OCI-LY3 (cell line): ENCODE data around the gene CLEC4F.

Experiments
- EZH2phosphoT487 ChIP-seq: fragments of 200-600 bp; shearing (Covaris generic); IDR thresholded peaks from 2 replicates; pipeline ENCODE4 v1.6.1; 2018; ENCODE audit warnings: antibody characterized with exemption, mixed run types, low read depth
- TF ChIP-seq, protein P1 (sequence below): fragments of 200-600, 300-600 bp; sonication (generic); IDR thresholded peaks from 2 replicates; pipeline ENCODE4 v1.5.1; 2014; ENCODE audit warnings: antibody characterized with exemption, low read length, low read depth

DNA sequence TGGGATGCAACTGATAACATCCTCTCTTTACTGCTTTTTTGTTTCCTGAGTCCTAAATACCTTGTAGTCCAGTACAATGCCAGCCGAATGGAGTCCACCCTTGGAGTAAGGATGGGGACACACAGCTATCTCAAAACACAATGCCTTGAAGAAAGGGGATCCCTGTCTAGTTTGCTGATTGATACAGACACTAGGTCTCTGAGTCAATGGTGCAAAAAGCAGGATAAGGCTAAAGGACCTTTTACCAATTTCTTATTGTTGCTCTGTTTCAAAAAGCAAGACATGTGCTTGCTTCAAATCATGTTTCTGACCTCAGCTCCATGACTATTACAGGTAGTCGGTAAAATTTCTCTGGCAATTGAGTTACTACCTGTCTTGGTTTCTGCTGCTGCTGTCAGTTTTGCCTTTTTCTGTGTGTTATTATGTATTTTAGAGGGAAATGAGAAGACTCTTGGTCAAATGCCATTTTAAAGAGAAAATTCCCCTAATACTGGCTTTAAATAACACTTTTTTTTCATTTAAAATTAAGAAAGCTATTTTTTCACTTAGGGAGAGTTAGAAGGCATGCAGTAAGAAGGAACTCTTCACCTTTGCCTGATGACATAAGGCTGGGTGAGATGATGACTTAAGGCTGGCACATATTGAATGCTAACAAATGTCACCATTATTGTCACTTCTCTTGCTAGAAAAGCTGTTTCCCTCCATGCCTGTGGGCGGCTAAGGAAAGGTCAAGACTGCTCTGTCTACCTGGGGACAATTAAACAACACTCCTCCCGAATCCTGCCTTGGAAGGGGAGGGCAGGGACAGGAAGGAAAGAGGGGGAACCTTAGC lies 25.0 kb downstream of the CLEC4F start:
- TF ChIP-seq, protein P1, sequence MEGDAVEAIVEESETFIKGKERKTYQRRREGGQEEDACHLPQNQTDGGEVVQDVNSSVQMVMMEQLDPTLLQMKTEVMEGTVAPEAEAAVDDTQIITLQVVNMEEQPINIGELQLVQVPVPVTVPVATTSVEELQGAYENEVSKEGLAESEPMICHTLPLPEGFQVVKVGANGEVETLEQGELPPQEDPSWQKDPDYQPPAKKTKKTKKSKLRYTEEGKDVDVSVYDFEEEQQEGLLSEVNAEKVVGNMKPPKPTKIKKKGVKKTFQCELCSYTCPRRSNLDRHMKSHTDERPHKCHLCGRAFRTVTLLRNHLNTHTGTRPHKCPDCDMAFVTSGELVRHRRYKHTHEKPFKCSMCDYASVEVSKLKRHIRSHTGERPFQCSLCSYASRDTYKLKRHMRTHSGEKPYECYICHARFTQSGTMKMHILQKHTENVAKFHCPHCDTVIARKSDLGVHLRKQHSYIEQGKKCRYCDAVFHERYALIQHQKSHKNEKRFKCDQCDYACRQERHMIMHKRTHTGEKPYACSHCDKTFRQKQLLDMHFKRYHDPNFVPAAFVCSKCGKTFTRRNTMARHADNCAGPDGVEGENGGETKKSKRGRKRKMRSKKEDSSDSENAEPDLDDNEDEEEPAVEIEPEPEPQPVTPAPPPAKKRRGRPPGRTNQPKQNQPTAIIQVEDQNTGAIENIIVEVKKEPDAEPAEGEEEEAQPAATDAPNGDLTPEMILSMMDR: no peak
- TF ChIP-seq EZH2phosphoT487: no peak
